Skeletal muscle satellite cell (primary cell): ENCODE data around the gene PARD6B.

Source experiments
- H3K27me3 ChIP-seq: 2 replicates; pipeline ENCODE4 v1.7.0; 2013; ENCODE audit warnings: low read length; ENCODE audit not compliant: control insufficient read depth, insufficient read depth
- H3K36me3 ChIP-seq: 2 replicates; pipeline ENCODE4 v1.7.0; 2013; ENCODE audit warnings: mild to moderate bottlenecking, control low read depth, low read length; ENCODE audit not compliant: insufficient read depth
- H3K4me1 ChIP-seq: 2 replicates; pipeline ENCODE4 v1.7.0; 2013; ENCODE audit warnings: low read length; ENCODE audit not compliant: control insufficient read depth, insufficient read depth
- H3K4me2 ChIP-seq: 2 replicates; pipeline ENCODE4 v1.7.0; 2013; ENCODE audit warnings: mild to moderate bottlenecking, low read length
- H3K4me3 ChIP-seq: 2 replicates; pipeline ENCODE4 v1.7.0; 2013; ENCODE audit warnings: low read length
- H3K9ac ChIP-seq: 2 replicates; pipeline ENCODE4 v1.7.0; 2013; ENCODE audit warnings: mild to moderate bottlenecking, low read depth, low read length, moderate library complexity
- H3K9me3 ChIP-seq: replicated peaks from 2 replicates; pipeline ENCODE4 v1.7.0; 2013; ENCODE audit warnings: mild to moderate bottlenecking, control low read depth, low read length

Gene PARD6B

DNA sequence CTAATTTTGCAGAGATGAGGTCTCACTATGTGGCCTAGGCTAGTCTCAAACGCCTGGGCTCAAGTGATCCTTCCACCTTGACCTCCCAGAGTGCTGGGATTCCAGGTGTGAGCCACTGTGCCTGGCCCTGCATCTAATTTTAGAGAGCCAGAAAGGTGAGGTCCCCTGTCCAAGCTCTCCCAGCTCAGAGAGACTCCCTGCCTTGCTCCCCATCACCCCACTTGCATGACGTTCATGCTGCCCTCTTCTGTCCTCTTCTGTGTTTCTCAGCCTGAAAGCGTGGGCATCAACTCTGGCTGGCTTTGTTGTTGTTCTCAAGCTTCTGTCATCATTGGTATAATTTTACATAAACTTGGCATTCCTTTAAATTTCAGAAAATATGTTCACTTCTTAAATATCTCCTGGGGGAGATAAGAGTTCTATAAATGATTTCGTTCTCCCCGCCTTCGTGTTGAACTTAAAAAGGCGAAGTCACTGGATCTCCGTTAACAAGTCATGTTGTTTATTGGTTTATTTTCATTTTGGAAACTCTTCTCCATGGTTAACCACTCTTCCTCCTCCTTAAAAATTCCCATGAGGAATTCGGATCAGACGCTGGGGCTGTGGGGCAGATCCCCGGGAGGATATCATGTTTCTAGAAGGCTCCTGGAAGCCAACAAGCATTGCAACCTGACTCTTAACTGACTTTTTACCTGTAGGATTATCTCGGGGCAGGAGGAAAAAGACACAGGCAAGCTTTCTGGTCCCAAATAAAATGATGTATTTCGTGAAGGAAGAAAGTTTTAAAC, 13.2 kb upstream of the PARD6B start:
- Histone ChIP-seq H3K4me1 (peaks cover 10% of the 10 kb centered on the region), H3K36me3 (no peaks in the 10 kb centered on the region), H3K4me2 (no peak overlapping the region), H3K4me3 (no peak overlapping the region), H3K9ac (no peak overlapping the region), H3K9me3 (no peaks in the 10 kb centered on the region), H3K27me3 (peaks cover 12% of the 10 kb centered on the region)

DNA sequence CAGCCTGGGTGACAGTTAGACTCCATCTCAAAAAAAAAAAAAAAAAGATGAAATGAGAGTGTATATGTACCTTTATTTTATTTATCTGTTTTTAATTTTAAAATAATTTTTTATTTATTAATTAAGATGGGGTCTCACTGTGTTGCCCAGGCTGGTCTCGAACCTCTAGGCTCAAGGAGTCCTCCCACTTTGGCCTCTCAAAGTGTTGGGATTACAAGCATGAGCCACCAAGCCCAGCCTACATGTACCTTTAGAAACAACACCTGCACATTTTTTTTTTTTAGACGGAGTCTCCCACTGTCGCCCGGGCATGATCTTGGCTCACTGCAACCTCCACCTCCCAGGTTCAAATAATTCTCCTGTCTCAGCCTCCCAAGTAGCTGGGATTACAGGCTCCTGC, 12.1 kb upstream of the PARD6B start:
- no peaks in the 10 kb centered on the region for H3K36me3 ChIP-seq
- H3K4me3 ChIP-seq = no peak overlapping the region
- H3K4me1 ChIP-seq = peaks cover 12% of the 10 kb centered on the region
- no peak overlapping the region for H3K9ac ChIP-seq
- no peaks in the 10 kb centered on the region for H3K9me3 ChIP-seq
- H3K27me3 ChIP-seq = peaks cover 8% of the 10 kb centered on the region
- H3K4me2 ChIP-seq = no peak overlapping the region

DNA sequence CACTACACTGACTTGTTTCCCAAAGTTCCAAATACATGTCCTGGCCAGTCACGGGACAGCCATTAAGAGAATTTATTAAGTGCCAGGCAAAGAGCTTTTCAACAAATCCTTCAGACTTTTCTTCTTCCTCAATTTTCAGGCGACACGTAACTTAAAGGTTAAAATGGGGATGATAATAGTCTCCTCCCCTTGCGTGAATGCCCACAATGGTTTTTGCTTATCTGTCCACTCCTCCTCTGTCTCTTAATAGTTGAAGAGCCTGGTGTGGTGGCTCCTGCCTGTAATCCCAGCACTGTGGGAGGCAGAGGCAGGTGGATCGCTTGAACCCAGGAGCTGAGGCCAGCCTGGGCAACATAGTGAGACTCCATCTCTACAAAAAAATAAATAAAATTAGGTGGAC, 11.4 kb upstream of the PARD6B start:
- Histone ChIP-seq H3K36me3 (no peaks in the 10 kb centered on the region), H3K4me3 (no peak overlapping the region), H3K9ac (no peak overlapping the region), H3K9me3 (no peaks in the 10 kb centered on the region), H3K27me3 (peaks cover 8% of the 10 kb centered on the region), H3K4me2 (no peak overlapping the region), H3K4me1 (peaks cover 19% of the 10 kb centered on the region)

DNA sequence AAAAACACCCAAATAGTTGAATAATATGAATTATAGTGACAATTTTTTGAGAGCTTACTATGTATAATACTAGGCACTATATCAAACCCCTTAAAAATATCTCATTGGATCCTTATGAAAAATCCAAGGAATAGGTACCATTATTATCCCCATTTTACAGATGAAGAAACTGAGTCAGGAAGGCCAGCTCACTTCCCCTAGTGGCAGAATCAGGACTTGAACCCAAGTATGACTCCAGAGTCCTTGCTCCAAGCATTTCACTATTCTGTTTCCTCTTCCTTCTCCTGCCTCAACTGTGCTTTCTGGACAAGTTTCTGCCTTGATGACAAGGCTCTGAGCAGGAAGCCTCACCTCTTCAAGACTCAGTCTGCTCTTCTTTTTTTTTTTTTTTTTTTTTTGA, 10.8 kb upstream of the PARD6B start:
- Histone ChIP-seq H3K9ac (no peak overlapping the region), H3K27me3 (peaks cover 3% of the 10 kb centered on the region), H3K36me3 (no peaks in the 10 kb centered on the region), H3K4me2 (no peak overlapping the region), H3K9me3 (no peaks in the 10 kb centered on the region), H3K4me3 (no peak overlapping the region), H3K4me1 (peaks cover 24% of the 10 kb centered on the region)

DNA sequence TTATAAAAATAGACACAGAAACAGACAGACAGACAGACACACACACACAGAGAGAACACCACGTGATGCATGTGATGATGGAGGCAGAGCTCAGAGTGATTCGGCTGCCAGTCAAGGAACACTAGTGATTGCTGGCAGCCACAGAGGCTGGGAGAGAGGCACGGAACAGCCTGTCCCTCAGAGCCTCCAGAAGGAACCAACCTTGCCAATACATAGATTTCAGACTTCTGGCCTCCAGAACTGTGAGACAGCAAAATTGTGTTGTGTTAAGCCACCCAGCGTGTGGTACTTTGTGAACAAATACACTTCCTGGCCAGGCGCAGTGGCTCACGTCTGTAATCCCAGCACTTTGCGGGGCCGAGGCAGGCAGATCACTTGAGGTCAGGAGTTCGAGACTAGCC, 9.5 kb upstream of the PARD6B start:
- Histone ChIP-seq H3K4me3 (no peak overlapping the region), H3K9me3 (no peaks in the 10 kb centered on the region), H3K27me3 (no peaks in the 10 kb centered on the region), H3K4me2 (no peak overlapping the region), H3K4me1 (peaks cover 27% of the 10 kb centered on the region), H3K9ac (no peak overlapping the region), H3K36me3 (no peaks in the 10 kb centered on the region)

DNA sequence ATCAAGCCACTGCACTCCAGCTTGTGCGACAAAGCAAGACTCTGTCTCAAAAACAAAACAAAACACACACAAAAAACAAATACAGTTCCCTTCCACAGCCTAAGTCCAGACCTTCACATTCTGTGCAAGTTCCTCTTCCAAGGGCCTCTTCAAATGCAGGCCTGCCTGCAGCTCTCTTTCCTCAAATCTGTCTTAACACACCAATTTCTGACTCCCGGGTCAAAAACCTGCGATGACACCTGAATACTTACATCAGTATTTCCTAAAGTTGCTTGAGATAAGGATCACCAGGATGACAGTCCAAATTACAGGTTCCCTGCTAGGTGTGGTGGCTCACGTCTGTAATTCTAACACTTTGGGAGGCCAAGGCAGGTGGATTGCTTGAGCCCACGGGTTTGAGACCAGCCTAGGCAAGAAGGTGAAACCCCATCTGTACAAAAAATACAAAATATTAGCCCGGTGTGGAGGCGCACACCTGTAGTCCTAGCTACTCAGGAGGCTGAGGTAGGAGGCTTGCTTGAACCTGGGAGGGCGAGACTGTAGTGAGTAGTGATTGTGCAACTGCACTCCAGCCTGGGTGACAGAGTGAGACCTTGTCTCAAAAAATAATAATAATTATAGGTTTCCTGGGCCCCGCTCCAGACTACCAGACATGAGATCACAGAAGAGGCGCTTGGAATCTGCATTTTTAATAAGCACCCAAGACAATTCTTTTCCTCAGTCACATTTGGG, 8.8 kb upstream of the PARD6B start:
- peaks cover 32% of the 10 kb centered on the region for H3K4me1 ChIP-seq
- H3K27me3 ChIP-seq = no peaks in the 10 kb centered on the region
- H3K4me3 ChIP-seq = no peak overlapping the region
- no peaks in the 10 kb centered on the region for H3K36me3 ChIP-seq
- no peak overlapping the region for H3K4me2 ChIP-seq
- H3K9ac ChIP-seq = no peak overlapping the region
- no peaks in the 10 kb centered on the region for H3K9me3 ChIP-seq

DNA sequence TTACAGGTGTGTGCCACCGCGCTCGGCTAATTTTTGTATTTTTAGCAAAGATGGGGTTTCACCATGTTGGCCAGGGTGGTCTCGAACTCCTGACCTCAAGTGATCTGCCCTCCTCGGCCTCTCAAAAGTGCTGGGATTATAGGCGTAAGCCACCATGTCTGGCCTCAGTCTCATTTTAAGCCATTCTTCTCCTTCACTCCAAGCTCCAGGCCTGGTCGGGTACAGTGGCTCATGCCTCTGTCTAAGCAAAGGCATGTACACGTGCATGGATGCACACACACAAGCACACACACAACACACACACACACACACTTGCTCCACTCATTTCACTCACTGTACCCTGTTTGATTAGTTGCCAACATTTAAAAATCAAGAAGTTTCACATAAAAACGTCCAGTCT, 7.7 kb upstream of the PARD6B start:
- no peak overlapping the region for H3K4me3 ChIP-seq
- no peak overlapping the region for H3K9ac ChIP-seq
- H3K27me3 ChIP-seq = no peaks in the 10 kb centered on the region
- no peak overlapping the region for H3K4me2 ChIP-seq
- no peaks in the 10 kb centered on the region for H3K36me3 ChIP-seq
- H3K4me1 ChIP-seq = peaks cover 32% of the 10 kb centered on the region
- H3K9me3 ChIP-seq = no peaks in the 10 kb centered on the region

DNA sequence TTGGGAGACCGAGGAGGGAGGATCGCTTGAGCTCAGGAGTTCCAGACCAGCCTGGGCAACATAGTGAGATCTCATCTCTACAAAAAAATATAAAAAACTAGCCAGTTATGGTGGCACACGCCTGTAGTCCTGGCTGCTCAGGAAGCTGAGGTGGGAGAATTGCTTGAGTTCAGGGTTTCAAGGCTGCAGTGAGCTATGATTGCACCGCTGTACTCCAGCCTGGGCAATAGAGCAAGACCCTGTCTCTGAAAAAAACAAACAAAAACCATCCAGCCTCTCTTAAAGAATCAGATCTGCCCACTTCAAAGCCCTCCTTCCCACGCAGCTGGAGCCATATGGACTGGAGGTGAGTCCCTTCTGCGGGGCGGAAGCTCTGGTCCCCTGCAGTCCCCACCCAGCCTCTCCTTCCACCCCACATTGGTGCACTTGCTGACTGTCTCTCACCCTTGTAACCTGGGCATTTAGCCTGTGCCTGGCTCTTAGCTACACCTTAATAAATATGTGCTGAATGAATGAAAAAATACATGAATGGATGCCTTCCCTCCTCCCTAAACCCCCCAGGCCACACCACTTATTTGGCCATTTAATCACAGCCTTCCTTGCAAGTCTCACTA, 7.2 kb upstream of the PARD6B start:
- H3K27me3 ChIP-seq = no peaks in the 10 kb centered on the region
- H3K9ac ChIP-seq = peak overlapping the region; percentile 49
- peak overlapping the region; percentile 1 for H3K4me3 ChIP-seq
- peak overlapping the region; percentile 50 for H3K4me2 ChIP-seq
- H3K9me3 ChIP-seq = no peaks in the 10 kb centered on the region
- peaks cover 32% of the 10 kb centered on the region for H3K4me1 ChIP-seq
- H3K36me3 ChIP-seq = no peaks in the 10 kb centered on the region

DNA sequence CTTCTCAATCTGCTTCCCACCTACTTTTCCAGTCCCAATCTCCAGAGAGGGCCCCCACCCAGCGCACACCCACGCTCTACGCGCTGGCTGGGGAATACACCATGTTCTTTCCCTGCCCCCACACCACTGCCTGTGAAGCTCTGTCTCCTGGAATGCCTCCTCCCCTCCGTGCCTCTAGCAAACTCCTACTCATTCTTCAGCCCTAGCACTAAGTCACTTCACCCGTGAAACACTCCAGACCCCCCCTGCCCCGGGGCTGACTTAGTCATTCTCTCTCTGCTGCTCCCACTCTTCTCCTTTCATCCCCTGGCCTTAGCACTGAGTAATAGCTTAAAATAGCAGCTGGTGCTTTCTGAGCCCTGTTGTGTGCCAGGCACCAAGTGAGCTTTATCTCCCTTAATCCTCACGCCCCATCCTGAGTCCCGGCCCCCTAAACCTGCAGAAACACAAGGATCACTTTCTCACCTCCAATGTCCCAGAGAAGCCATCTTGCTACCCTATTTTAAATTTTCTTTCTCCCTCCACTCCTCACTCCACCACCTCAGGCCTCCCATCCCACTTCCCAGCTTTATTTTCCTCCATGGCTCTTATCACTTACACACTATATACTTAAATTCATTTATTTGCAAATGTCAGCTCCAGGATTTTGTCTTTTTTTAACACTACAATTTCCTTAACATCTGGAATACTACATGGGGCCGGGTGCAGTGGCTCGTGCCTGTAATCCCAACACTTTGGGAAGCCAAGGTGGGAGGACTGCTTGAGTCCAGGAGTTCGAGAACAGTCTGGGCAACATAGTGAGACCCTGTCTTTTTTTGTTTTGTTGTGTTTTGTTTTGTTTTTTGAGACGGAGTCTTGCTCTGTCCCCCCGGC, 6.3 kb upstream of the PARD6B start:
- Histone ChIP-seq H3K27me3 (no peaks in the 10 kb centered on the region), H3K9me3 (no peaks in the 10 kb centered on the region), H3K9ac (peak overlapping the region; percentile 53), H3K4me2 (peak overlapping the region; percentile 50), H3K36me3 (no peaks in the 10 kb centered on the region), H3K4me3 (peak overlapping the region; percentile 17), H3K4me1 (peaks cover 33% of the 10 kb centered on the region)

DNA sequence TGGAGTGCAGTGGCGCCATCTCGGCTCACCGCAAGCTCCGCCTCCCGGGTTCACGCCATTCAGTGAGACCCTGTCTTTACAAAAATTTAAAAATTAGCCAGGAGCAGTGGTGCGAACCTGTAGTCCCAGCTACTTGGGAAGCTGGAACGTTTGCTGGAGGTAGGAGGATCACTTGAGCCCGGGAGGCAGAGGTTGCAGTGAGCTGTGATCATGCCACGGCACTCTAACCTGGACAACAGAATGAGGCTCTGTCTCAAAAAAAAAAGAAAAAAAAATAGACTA, 5.7 kb upstream of the PARD6B start:
- no peaks in the 10 kb centered on the region for H3K36me3 ChIP-seq
- peak overlapping the region; percentile 50 for H3K4me2 ChIP-seq
- no peaks in the 10 kb centered on the region for H3K27me3 ChIP-seq
- H3K9ac ChIP-seq = no peak overlapping the region
- H3K4me3 ChIP-seq = no peak overlapping the region
- H3K9me3 ChIP-seq = no peaks in the 10 kb centered on the region
- H3K4me1 ChIP-seq = peaks cover 39% of the 10 kb centered on the region
